B cell (primary cell): ENCODE results near the gene RGS3. TPM values are rescaled to one million over a fixed set of nuclear protein-coding genes. Genes with fewer than 3 reads are reported as not detected.

Source experiments
- ATAC-seq: fragments of 200-7000 bp; cut with Tn5 transposase; one replicate; pipeline ENCODE4 v1.10.0; 2021; ENCODE audit warnings: low read depth, mild to moderate bottlenecking, moderate number of reproducible peaks, moderate library complexity
- CTCF ChIA-PET: fragments of 350-600 bp; sonication (Branson Sonifier 250); formaldehyde crosslinking; loops from one replicate; lab custom pipeline; 2021; ENCODE audit warnings: antibody characterized with exemption, inconsistent platforms; lab: Charles Lee
- POLR2A ChIA-PET: fragments of 350-600 bp; sonication (Branson Sonifier 250); formaldehyde crosslinking; loops from one replicate; lab custom pipeline; 2021; ENCODE audit warnings: antibody characterized with exemption; lab: Charles Lee
- DNase-seq: peaks from one replicate; pipeline ENCODE4 v3.0.0; 2013
- H2AFZ ChIP-seq: 2 replicates; pipeline ENCODE4 v1.6.1; 2012; ENCODE audit warnings: mild to moderate bottlenecking, low read depth, low read length; ENCODE audit not compliant: insufficient read depth, poor library complexity, severe bottlenecking
- H3K27ac ChIP-seq, 2 donors: 1 replicate in 1 of 2; 2 replicates in 1 of 2; pipeline ENCODE4 v1.5.1; 2012 to 2013; ENCODE audit warnings: low read length in 2 of 2, mild to moderate bottlenecking in 2 of 2, moderate library complexity in 1 of 2
- H3K27me3 ChIP-seq, 4 experiments: fragments of 200-600 bp in 1 of 4; sonication (generic) in 1 of 4; replicated peaks in 1 of 4; 1 replicate in 2 of 4; 2 replicates in 2 of 4; pipeline versions ENCODE4 v1.6.1 to v1.7.0; 2013 to 2016; ENCODE audit warnings: low read length in 3 of 4, mild to moderate bottlenecking in 2 of 4, mixed read lengths in 1 of 4, moderate library complexity in 1 of 4; ENCODE audit not compliant: insufficient read depth in 4 of 4, control insufficient read depth in 3 of 4; ENCODE audit errors: control extremely low read depth in 1 of 4
- H3K36me3 ChIP-seq, 2 experiments: replicated peaks in 1 of 2; 1 replicate in 1 of 2; 2 replicates in 1 of 2; pipeline versions ENCODE4 v1.6.1 to v1.7.1; 2013; ENCODE audit warnings: low read length in 1 of 2; ENCODE audit not compliant: insufficient read depth in 2 of 2, control insufficient read depth in 1 of 2; ENCODE audit errors: control extremely low read depth in 1 of 2, extremely low read depth in 1 of 2
- H3K4me1 ChIP-seq, 2 donors: fragments of 200-600 bp in 1 of 2; sonication (generic) in 1 of 2; 1 replicate in 1 of 2; 2 replicates in 1 of 2; pipeline versions ENCODE4 v1.5.1 to v1.6.1; 2013 to 2017; ENCODE audit warnings: low read length in 2 of 2; ENCODE audit not compliant: control insufficient read depth in 2 of 2, insufficient read depth in 2 of 2
- H3K4me2 ChIP-seq: replicated peaks from 2 replicates; pipeline ENCODE3; 2012; ENCODE audit warnings: mild to moderate bottlenecking, low read depth, low read length; ENCODE audit not compliant: poor library complexity, severe bottlenecking
- H3K4me3 ChIP-seq, 5 experiments: fragments of 200-600 bp in 1 of 5; sonication (generic) in 1 of 5; 1 replicate in 3 of 5; 2 replicates in 2 of 5; pipeline versions ENCODE4 v1.5.1 to v1.7.0; 2011 to 2016; ENCODE audit warnings: low read length in 4 of 5, mild to moderate bottlenecking in 4 of 5, low read depth in 2 of 5, control low read depth in 1 of 5, moderate library complexity in 1 of 5; ENCODE audit not compliant: insufficient read depth in 1 of 5; ENCODE audit errors: control extremely low read depth in 1 of 5, extremely low read depth in 1 of 5
- H3K79me2 ChIP-seq: fragments of 200-600 bp; sonication (generic); one replicate; pipeline ENCODE4 v1.6.0; 2016; ENCODE audit warnings: low read length; ENCODE audit not compliant: control insufficient read depth, insufficient read depth
- H3K9ac ChIP-seq: fragments of 200-600 bp; sonication (generic); 2 replicates; pipeline ENCODE4 v1.6.1; 2017; ENCODE audit warnings: mild to moderate bottlenecking, low read length, moderate library complexity
- H3K9me3 ChIP-seq, 3 donors: one replicate each; pipeline versions ENCODE4 v1.6.1 to v1.7.1; 2013; ENCODE audit warnings: low read length in 2 of 3; ENCODE audit not compliant: control insufficient read depth in 2 of 3, insufficient read depth in 1 of 3; ENCODE audit errors: control extremely low read depth in 1 of 3
- H4K20me1 ChIP-seq: 2 replicates; pipeline ENCODE4 v1.6.0; 2012; ENCODE audit warnings: mild to moderate bottlenecking, low read length; ENCODE audit not compliant: insufficient read depth, control insufficient read depth, poor library complexity, severe bottlenecking
- H3K27ac Mint-ChIP-seq: one replicate; pipeline ENCODE4 v1.8.0; 2021; ENCODE audit warnings: mixed read lengths
- H3K27me3 Mint-ChIP-seq: one replicate; pipeline ENCODE4 v1.8.0; 2021; ENCODE audit warnings: mixed read lengths
- H3K4me1 Mint-ChIP-seq: one replicate; pipeline ENCODE4 v1.8.0; 2021; ENCODE audit warnings: mixed read lengths
- H3K4me3 Mint-ChIP-seq: one replicate; pipeline ENCODE4 v1.8.0; 2021; ENCODE audit warnings: mixed read lengths
- H3K9me3 Mint-ChIP-seq: one replicate; pipeline ENCODE4 v1.8.0; 2022; ENCODE audit warnings: mixed read lengths; ENCODE audit not compliant: insufficient read depth
- EZH2 ChIP-seq: IDR thresholded peaks from 2 replicates; pipeline ENCODE4 v1.6.1; 2012; ENCODE audit warnings: borderline replicate concordance, low read depth, mild to moderate bottlenecking, moderate library complexity, low read length; ENCODE audit not compliant: insufficient read depth, poor library complexity, severe bottlenecking
- WGBS: methylation state at CpG from one replicate; pipeline ENCODE4 v1.1.5; 2013; ENCODE audit warnings: missing lambda C conversion rate; ENCODE audit not compliant: insufficient coverage; 5-methylcytosine and 5-hydroxymethylcytosine counted together
- intact Hi-C: fragments of 100-400 bp; cut with micrococcal nuclease; formaldehyde crosslinking; loops from one replicate; pipeline ENCODE4 v1.10.0; 2022
- polyA plus RNA-seq: library from polyadenylated mRNA; depleted of rRNA; stranded (reverse); fragments of >200 nt; gene quantifications from 2 replicates; pipeline ENCODE4 v1.2.3, GENCODE V29; 2012
- total RNA-seq, 2 donors: library from RNA; stranded (reverse); fragments of 120-200 nt in 1 of 2; gene quantifications; 1 replicate in 1 of 2; 2 replicates in 1 of 2; pipeline versions ENCODE4 v1.2.3 to v1.2.4, GENCODE V29; 2013 to 2022
- TF ChIP-seq, protein P1 (sequence below): fragments of 200-600 bp; IDR thresholded peaks from one replicate; pipeline ENCODE4 v1.8.0; 2022; ENCODE audit warnings: antibody characterized with exemption, mild to moderate bottlenecking

Gene RGS3
- total and polyA plus RNA-seq, 2 donors (not counting 1 experiment from before 2014, with no cell fraction given): 12.0 to 15.6 TPM

DNA sequence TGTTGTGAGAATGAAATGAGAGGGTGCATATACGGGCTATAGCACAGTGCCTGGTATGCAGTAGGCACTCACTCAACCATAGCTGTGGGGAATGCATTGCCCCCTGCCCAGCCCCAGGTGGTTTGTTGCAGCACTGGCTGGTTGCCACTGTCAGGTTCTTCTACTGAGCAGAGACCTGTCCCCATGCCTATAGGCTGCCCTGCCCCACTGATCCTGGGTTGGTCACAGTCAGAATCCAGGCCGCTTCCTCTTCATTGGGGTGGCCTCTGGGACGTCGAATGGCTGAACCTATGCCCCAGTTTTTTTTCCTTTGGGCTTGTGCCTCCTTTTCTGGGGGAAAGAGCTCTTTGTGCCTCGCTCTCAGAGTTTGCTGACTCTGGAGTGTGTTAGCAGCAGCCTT is 74.6 kb downstream of the RGS3 start:
- no peaks in the 10 kb centered on the region for H3K4me1 ChIP-seq
- H4K20me1 ChIP-seq: no peaks in the 10 kb centered on the region
- CTCF ChIA-PET: no interaction called here
- Mint-ChIP-seq H3K9me3 (no peaks in the 10 kb centered on the region), H3K4me3 (no peak overlapping the region), H3K27me3 (no peaks in the 10 kb centered on the region), H3K27ac (no peak overlapping the region), H3K4me1 (no peaks in the 10 kb centered on the region)
- no peaks in the 10 kb centered on the region for H3K9me3 ChIP-seq
- no peak overlapping the region for H3K27ac ChIP-seq
- H3K9ac ChIP-seq: no peak overlapping the region
- POLR2A ChIA-PET: no interaction called here
- H3K36me3 ChIP-seq: no peaks in the 10 kb centered on the region
- no peak for DNase-seq
- no peak overlapping the region for H3K4me3 ChIP-seq
- intact Hi-C loops: no loop called here
- ATAC-seq: no peak
- H3K79me2 ChIP-seq: no peaks in the 10 kb centered on the region
- H3K27me3 ChIP-seq: no peaks in the 10 kb centered on the region
- no peak for TF ChIP-seq EZH2
- TF ChIP-seq, protein P1, sequence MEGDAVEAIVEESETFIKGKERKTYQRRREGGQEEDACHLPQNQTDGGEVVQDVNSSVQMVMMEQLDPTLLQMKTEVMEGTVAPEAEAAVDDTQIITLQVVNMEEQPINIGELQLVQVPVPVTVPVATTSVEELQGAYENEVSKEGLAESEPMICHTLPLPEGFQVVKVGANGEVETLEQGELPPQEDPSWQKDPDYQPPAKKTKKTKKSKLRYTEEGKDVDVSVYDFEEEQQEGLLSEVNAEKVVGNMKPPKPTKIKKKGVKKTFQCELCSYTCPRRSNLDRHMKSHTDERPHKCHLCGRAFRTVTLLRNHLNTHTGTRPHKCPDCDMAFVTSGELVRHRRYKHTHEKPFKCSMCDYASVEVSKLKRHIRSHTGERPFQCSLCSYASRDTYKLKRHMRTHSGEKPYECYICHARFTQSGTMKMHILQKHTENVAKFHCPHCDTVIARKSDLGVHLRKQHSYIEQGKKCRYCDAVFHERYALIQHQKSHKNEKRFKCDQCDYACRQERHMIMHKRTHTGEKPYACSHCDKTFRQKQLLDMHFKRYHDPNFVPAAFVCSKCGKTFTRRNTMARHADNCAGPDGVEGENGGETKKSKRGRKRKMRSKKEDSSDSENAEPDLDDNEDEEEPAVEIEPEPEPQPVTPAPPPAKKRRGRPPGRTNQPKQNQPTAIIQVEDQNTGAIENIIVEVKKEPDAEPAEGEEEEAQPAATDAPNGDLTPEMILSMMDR: no peak
- no peak overlapping the region for H2AFZ ChIP-seq
- no peak overlapping the region for H3K4me2 ChIP-seq
- WGBS: 95% methylated on average over 4 of the region's 5 CpGs

DNA sequence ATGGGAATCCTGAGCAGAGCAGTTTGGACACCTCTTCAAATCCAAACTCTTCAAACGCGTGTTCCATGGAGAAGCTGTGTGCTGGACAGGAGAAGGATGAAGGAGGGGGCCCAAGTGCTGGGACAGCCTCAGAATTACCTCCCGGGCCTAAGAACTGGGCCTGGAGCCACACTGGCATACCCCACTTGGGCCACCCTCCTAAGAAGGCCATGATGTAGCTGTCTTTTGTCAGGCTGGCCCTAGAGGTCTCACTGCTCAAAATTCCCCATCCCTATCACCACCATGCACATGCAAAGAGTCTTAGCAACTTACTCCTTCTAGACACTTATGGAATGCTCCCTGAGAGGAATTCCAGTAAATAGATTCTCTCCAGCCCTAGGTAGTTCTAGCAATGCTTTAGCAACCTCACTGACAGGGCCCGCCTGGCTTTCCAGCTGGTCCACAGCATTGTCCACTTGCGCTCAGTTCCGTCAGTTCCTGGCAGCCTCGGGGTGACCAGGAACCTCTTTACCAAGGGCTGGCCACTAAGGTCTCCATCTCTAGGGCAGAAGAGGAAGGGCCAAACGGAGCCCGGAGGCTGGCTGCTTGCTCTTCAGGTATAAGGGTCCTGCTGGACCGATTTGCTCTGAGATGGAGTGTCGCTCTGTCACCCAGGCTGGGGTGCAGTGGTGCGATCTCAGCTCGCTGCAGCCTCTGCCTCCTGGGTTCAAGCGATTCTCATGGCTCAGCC is 75.3 kb downstream of the RGS3 start:
- H3K27me3 Mint-ChIP-seq: no peaks in the 10 kb centered on the region
- Histone ChIP-seq H3K27ac (no peak overlapping the region), H2AFZ (no peak overlapping the region), H3K79me2 (no peaks in the 10 kb centered on the region), H3K4me3 (no peak overlapping the region), H4K20me1 (no peaks in the 10 kb centered on the region), H3K4me1 (no peaks in the 10 kb centered on the region), H3K9ac (no peak overlapping the region), H3K27me3 (no peaks in the 10 kb centered on the region), H3K36me3 (no peaks in the 10 kb centered on the region), H3K4me2 (no peak overlapping the region), H3K9me3 (no peaks in the 10 kb centered on the region)
- no peak overlapping the region for H3K27ac Mint-ChIP-seq
- ChIA-PET CTCF (no interaction called here), POLR2A (no interaction called here)
- 98% methylated on average over 13 of the region's 14 CpGs for WGBS
- H3K4me3 Mint-ChIP-seq: no peak overlapping the region
- intact Hi-C loops: no loop called here
- DNase-seq: no peak
- H3K4me1 Mint-ChIP-seq: no peaks in the 10 kb centered on the region
- no peak for ATAC-seq
- no peaks in the 10 kb centered on the region for H3K9me3 Mint-ChIP-seq
- TF ChIP-seq, protein P1: no peak
- no peak for TF ChIP-seq EZH2
